SJSA1 (cell line): ENCODE measurements around the gene S100A8. TPM values are rescaled to one million over a fixed set of nuclear protein-coding genes. Genes with fewer than 3 reads are reported as not detected.

Experiments
- DNase-seq, 2 experiments: peaks; one replicate each; pipeline ENCODE4 v3.0.0-alpha.2; 2015 to 2020; ENCODE audit warnings: low spot score in 2 of 2, low read depth in 1 of 2
- H3K27ac ChIP-seq: fragments of 250-450 bp; sonication (Bioruptor Pico); 2 replicates; pipeline ENCODE4 v1.5.1; 2020; ENCODE audit warnings: mild to moderate bottlenecking, moderate library complexity
- H3K27me3 ChIP-seq: fragments of 250-450 bp; sonication (Bioruptor Pico); replicated peaks from 2 replicates; pipeline ENCODE4 v1.5.1; 2020; ENCODE audit warnings: mild to moderate bottlenecking, moderate library complexity
- H3K36me3 ChIP-seq: fragments of 250-450 bp; sonication (Bioruptor Pico); 2 replicates; pipeline ENCODE4 v1.5.1; 2020; ENCODE audit warnings: mild to moderate bottlenecking
- H3K4me1 ChIP-seq: fragments of 250-450 bp; sonication (Bioruptor Pico); replicated peaks from 2 replicates; pipeline ENCODE4 v1.6.1; 2021; ENCODE audit warnings: mild to moderate bottlenecking
- H3K4me3 ChIP-seq: fragments of 250-450 bp; sonication (Bioruptor Pico); 2 replicates; pipeline ENCODE4 v1.5.1; 2020; ENCODE audit warnings: mild to moderate bottlenecking
- H3K9me3 ChIP-seq: fragments of 250-450 bp; sonication (Bioruptor Pico); replicated peaks from 2 replicates; pipeline ENCODE4 v1.5.1; 2020; ENCODE audit warnings: mild to moderate bottlenecking
- total RNA-seq: library from RNA; depleted of rRNA; stranded (reverse); fragments of >200 nt; shearing (Covaris generic); gene quantifications from 2 replicates; pipeline ENCODE4 v1.2.3, GENCODE V29; 2014

The S100A8 gene
- total RNA-seq, 1 experiment from 2014 or later: not detected

GRCh38 chr1:153370146-153370545, 20.7 kb downstream of the S100A8 start:
- Histone ChIP-seq H3K4me3 (no peak overlapping the region), H3K4me1 (no peaks in the 10 kb centered on the region), H3K9me3 (no peaks in the 10 kb centered on the region), H3K27me3 (peaks cover 5% of the 10 kb centered on the region), H3K27ac (no peak overlapping the region), H3K36me3 (no peaks in the 10 kb centered on the region)
- no peak for DNase-seq

- Histone ChIP-seq H3K4me1 (no peaks in the 10 kb centered on the region), H3K9me3 (no peaks in the 10 kb centered on the region; the same call in 1 of the 2 replicates), H3K36me3 (no peaks in the 10 kb centered on the region), H3K27ac (no peak overlapping the region), H3K4me3 (no peak overlapping the region), H3K27me3 (peaks cover 12% of the 10 kb centered on the region)
- no peak for DNase-seq
These were observed 22.4 kb downstream of the S100A8 start for GRCh38 chr1:153368495-153368894.

- no peaks in the 10 kb centered on the region for H3K36me3 ChIP-seq
- no peak for DNase-seq
- no peak overlapping the region for H3K4me3 ChIP-seq
- H3K4me1 ChIP-seq: no peaks in the 10 kb centered on the region
- H3K9me3 ChIP-seq: no peaks in the 10 kb centered on the region; the same call in 1 of the 2 replicates
- H3K27me3 ChIP-seq: peaks cover 15% of the 10 kb centered on the region
- H3K27ac ChIP-seq: no peak overlapping the region
These were observed 23.8 kb downstream of the S100A8 start for GRCh38 chr1:153367090-153367489.

GRCh38 chr1:153366261-153366660, 24.6 kb downstream of the S100A8 start:
- H3K4me3 ChIP-seq: no peak overlapping the region
- H3K4me1 ChIP-seq: no peaks in the 10 kb centered on the region
- H3K27ac ChIP-seq: no peak overlapping the region
- DNase-seq: no peak
- H3K36me3 ChIP-seq: no peaks in the 10 kb centered on the region
- peaks cover 15% of the 10 kb centered on the region for H3K27me3 ChIP-seq
- no peaks in the 10 kb centered on the region; the same call in 1 of the 2 replicates for H3K9me3 ChIP-seq

- H3K9me3 ChIP-seq: no peaks in the 10 kb centered on the region; the same call in 1 of the 2 replicates
- DNase-seq: no peak
These were observed 25.2 kb downstream of the S100A8 start for GRCh38 chr1:153365696-153366095.

GRCh38 chr1:153364766-153365666, 25.9 kb downstream of the S100A8 start:
- Histone ChIP-seq H3K27me3 (peaks cover 15% of the 10 kb centered on the region), H3K9me3 (no peaks in the 10 kb centered on the region; the same call in 1 of the 2 replicates), H3K4me3 (no peak overlapping the region), H3K36me3 (no peaks in the 10 kb centered on the region), H3K4me1 (no peaks in the 10 kb centered on the region), H3K27ac (no peak overlapping the region)
- DNase-seq: no peak

More at GRCh38 chr1:153365696-153366095, 25.2 kb downstream of the S100A8 start:
- H3K36me3 ChIP-seq: no peaks in the 10 kb centered on the region
- no peak overlapping the region for H3K27ac ChIP-seq
- H3K27me3 ChIP-seq: peaks cover 15% of the 10 kb centered on the region
- H3K4me3 ChIP-seq: no peak overlapping the region
- H3K4me1 ChIP-seq: no peaks in the 10 kb centered on the region

- H3K4me3 ChIP-seq: no peak overlapping the region
- H3K36me3 ChIP-seq: no peaks in the 10 kb centered on the region
- no peaks in the 10 kb centered on the region for H3K4me1 ChIP-seq
- no peak overlapping the region for H3K27ac ChIP-seq
- H3K27me3 ChIP-seq: peaks cover 15% of the 10 kb centered on the region; the same call in 1 of the 2 replicates
- DNase-seq: no peak
- no peaks in the 10 kb centered on the region; the same call in 1 of the 2 replicates for H3K9me3 ChIP-seq
These were observed 26.7 kb downstream of the S100A8 start for GRCh38 chr1:153364156-153364555.

GRCh38 chr1:153363641-153364040, 27.2 kb downstream of the S100A8 start:
- Histone ChIP-seq H3K27ac (no peak overlapping the region), H3K36me3 (no peaks in the 10 kb centered on the region), H3K4me1 (no peaks in the 10 kb centered on the region), H3K4me3 (no peak overlapping the region), H3K27me3 (peaks cover 15% of the 10 kb centered on the region; the same call in 1 of the 2 replicates), H3K9me3 (no peaks in the 10 kb centered on the region; the same call in 1 of the 2 replicates)
- no peak for DNase-seq

- H3K4me1 ChIP-seq: no peaks in the 10 kb centered on the region
- DNase-seq: no peak
- H3K27me3 ChIP-seq: peaks cover 23% of the 10 kb centered on the region
These were observed 28.6 kb downstream of the S100A8 start for GRCh38 chr1:153362187-153362775.

GRCh38 chr1:153361480-153362109, 29.3 kb downstream of the S100A8 start:
- H3K36me3 ChIP-seq: no peaks in the 10 kb centered on the region

More at GRCh38 chr1:153362187-153362775, 28.6 kb downstream of the S100A8 start:
- Histone ChIP-seq H3K9me3 (no peaks in the 10 kb centered on the region; the same call in 1 of the 2 replicates), H3K36me3 (no peaks in the 10 kb centered on the region), H3K27ac (no peak overlapping the region), H3K4me3 (no peak overlapping the region)

GRCh38 chr1:153360592-153361479, 30.0 kb downstream of the S100A8 start:
- H3K9me3 ChIP-seq: no peaks in the 10 kb centered on the region; the same call in 1 of the 2 replicates
- H3K27me3 ChIP-seq: peaks cover 24% of the 10 kb centered on the region
- no peaks in the 10 kb centered on the region for H3K4me1 ChIP-seq
- no peak overlapping the region for H3K27ac ChIP-seq
- peak in 1 of 2 experiments; percentile 24 for DNase-seq
- H3K4me3 ChIP-seq: no peak overlapping the region
- no peaks in the 10 kb centered on the region for H3K36me3 ChIP-seq

More at GRCh38 chr1:153361480-153362109, 29.3 kb downstream of the S100A8 start:
- Histone ChIP-seq H3K4me3 (no peak overlapping the region), H3K9me3 (no peaks in the 10 kb centered on the region; the same call in 1 of the 2 replicates), H3K27me3 (peaks cover 29% of the 10 kb centered on the region), H3K4me1 (no peaks in the 10 kb centered on the region), H3K27ac (no peak overlapping the region)
- DNase-seq: no peak

GRCh38 chr1:153360190-153360589, 30.7 kb downstream of the S100A8 start:
- Histone ChIP-seq H3K4me3 (no peak overlapping the region), H3K4me1 (no peaks in the 10 kb centered on the region), H3K27me3 (peaks cover 24% of the 10 kb centered on the region), H3K36me3 (no peaks in the 10 kb centered on the region), H3K27ac (no peak overlapping the region), H3K9me3 (no peaks in the 10 kb centered on the region; the same call in 1 of the 2 replicates)
- DNase-seq: no peak

- peak in 1 of 2 experiments; percentile 24 for DNase-seq
- no peak overlapping the region for H3K27ac ChIP-seq
- H3K36me3 ChIP-seq: no peaks in the 10 kb centered on the region
- H3K9me3 ChIP-seq: no peaks in the 10 kb centered on the region; the same call in 1 of the 2 replicates
- no peaks in the 10 kb centered on the region for H3K4me1 ChIP-seq
- H3K4me3 ChIP-seq: no peak overlapping the region
- H3K27me3 ChIP-seq: peaks cover 21% of the 10 kb centered on the region
These were observed 31.6 kb downstream of the S100A8 start for GRCh38 chr1:153359241-153359640.
